ENCODE data around the gene ALK.
"Not testable (repeated sequence)": the region's sequence is repeated elsewhere in the genome, so short reads cannot be mapped to it uniquely, and the experiment has no call there.

The ALK gene

GRCh38 chr2:29260142-29260772, 661.1 kb downstream of the ALK start:
- H3K27ac ChIP-seq: no peak overlapping the region
- DNase-seq (ENCODE audit: low spot score): no peak
- no peak overlapping the region for H3K4me3 ChIP-seq
- no peak for TF ChIP-seq CTCF (IDR thresholded peaks at IDR 0.05)

- no peak for DNase-seq (ENCODE audit: low spot score)
- Histone ChIP-seq H3K27ac (no peak overlapping the region), H3K4me3 (no peak overlapping the region)
- TF ChIP-seq CTCF (IDR thresholded peaks at IDR 0.05): no peak
These were observed 662.2 kb downstream of the ALK start for GRCh38 chr2:29259221-29259620.

- H3K27ac ChIP-seq: no peak overlapping the region
- H3K4me3 ChIP-seq: no peak overlapping the region
- DNase-seq (ENCODE audit: low spot score): no peak
- TF ChIP-seq CTCF (IDR thresholded peaks at IDR 0.05): no peak
These were observed 666.4 kb downstream of the ALK start for GRCh38 chr2:29255004-29255403.

- not testable (repeated sequence) for DNase-seq (ENCODE audit: low spot score); H3K27ac ChIP-seq; H3K4me3 ChIP-seq
These were observed 667.7 kb downstream of the ALK start for GRCh38 chr2:29253495-29254275.

GRCh38 chr2:29253026-29253425, 668.4 kb downstream of the ALK start:
- no peak for DNase-seq (ENCODE audit: low spot score)
- Histone ChIP-seq H3K27ac (no peak overlapping the region), H3K4me3 (no peak overlapping the region)
- no peak for TF ChIP-seq CTCF (IDR thresholded peaks at IDR 0.05)

- TF ChIP-seq CTCF (IDR thresholded peaks at IDR 0.05): no peak
These were observed 670.0 kb downstream of the ALK start for GRCh38 chr2:29251406-29251805.

GRCh38 chr2:29250977-29251376, 670.4 kb downstream of the ALK start:
- Histone ChIP-seq H3K4me3 (no peak overlapping the region), H3K27ac (no peak overlapping the region)
- TF ChIP-seq CTCF (IDR thresholded peaks at IDR 0.05): no peak
- DNase-seq (ENCODE audit: low spot score): no peak

More at GRCh38 chr2:29251406-29251805, 670.0 kb downstream of the ALK start:
- Histone ChIP-seq H3K4me3 (no peak overlapping the region), H3K27ac (no peak overlapping the region)
- DNase-seq (ENCODE audit: low spot score): no peak
